Stimulated activated CD8-positive, alpha-beta memory T cell treated with anti-CD3 and anti-CD28 coated beads, Interleukin-15, amount 100 ng/mL, for 4 hours (primary cell): Measurements from ENCODE around the gene THSD7B.

ENCODE experiments used
- DNase-seq, 2 donors: peaks; one replicate each; pipeline ENCODE4 v3.0.0-alpha.2; 2020; ENCODE audit warnings: low read depth in 2 of 2

THSD7B gene

DNA sequence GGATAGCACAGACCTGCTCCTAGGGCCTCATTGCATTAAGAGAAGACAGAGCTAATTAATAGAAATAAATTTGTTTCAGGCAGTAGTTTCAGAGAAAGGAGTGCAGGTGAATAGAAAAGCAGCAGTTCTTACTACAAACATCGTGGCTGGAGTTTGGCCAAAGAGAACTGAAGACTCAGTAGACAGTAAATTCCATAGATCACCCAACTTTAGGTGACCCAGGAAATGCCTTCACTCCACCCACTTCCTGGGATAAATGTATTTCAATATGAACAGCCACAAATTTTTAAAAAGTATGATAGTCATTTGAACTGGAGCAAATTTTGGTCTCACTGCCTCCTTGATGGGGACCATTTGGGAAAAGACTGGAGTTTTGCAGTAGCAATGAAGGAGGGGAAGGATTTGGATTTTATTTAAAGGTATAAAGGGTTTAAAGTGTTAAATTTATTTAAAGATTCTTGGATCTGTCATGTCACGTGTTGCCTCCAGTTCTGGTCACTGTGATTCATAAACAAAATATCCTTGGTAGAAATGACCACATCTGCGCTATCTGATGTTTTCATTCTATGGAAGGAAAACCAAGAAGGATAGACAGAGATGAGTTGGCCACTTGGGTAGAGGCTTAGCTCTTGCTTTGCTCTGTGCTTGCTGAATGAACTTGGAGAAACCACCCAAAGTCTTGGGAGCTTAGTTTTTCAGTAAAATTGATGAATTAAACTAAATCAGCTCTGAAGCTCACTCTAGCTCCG lies 390.2 kb downstream of the THSD7B start:
- DNase-seq = no peak

GRCh38 chr2:137156221-137156844 lies 391.0 kb downstream of the THSD7B start:
- no peak for DNase-seq

DNA sequence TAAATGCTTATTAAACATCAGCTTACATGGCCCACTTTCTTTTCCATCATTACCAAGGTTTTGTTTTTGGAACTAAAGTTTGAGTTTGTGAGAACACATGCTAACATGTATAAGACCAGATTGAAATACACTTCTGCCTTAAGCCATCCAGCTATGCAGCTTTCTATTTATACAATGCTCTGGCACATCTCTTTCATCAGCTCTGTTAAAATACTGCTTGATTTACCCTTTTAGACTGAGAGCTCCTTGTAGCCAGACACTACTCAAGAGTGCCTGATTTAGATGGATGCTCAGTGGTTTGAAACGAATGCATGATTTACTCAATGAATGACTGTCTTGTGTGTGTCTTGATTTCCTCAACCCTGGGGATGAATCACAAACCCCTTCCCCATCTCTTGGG lies 392.5 kb downstream of the THSD7B start:
- DNase-seq = no peak

DNA sequence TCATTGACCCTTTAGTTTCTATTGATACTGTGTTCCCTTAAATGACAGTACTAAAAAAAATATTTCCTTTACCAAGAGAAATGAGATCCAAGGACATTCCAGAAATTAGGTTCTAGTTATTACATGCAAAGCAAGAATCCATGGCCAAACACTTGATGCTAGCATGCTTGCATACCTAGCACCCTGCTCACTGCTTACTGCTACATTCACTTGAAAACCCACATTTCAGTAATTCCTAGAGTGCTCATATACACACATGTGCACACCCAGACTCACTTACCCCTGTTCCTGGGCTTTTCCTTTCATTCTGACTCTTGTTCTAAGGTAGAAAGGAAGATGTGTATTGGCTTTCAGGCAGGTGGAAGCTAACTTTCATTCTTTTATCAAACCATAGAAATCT lies 395.9 kb downstream of the THSD7B start:
- no peak for DNase-seq

- no peak for DNase-seq
These were observed 400.6 kb downstream of the THSD7B start for GRCh38 chr2:137165968-137166367.

- no peak for DNase-seq
These were observed 402.3 kb downstream of the THSD7B start for GRCh38 chr2:137167651-137168050.

- DNase-seq = no peak
These were observed 403.2 kb downstream of the THSD7B start for GRCh38 chr2:137168552-137168951.

DNA sequence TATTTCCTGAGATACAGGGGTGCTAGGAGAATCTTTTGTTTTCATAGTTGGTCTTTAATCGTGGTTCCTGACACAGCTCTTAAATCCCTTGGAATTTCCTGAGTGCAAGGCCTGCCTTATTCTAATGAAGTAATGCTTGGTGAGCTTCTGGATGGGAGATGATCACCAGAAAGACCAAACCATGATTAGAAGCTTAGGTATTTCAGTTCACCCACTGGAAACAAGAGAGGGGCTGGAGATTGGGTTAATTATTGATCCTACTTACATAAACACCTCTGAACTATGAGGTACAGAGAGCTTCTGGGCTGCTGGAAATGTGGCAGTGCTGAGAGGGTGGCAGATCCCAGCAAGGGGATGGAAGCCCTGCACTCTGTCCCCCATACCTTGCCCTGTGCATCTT lies 406.8 kb downstream of the THSD7B start:
- no peak for DNase-seq

DNA sequence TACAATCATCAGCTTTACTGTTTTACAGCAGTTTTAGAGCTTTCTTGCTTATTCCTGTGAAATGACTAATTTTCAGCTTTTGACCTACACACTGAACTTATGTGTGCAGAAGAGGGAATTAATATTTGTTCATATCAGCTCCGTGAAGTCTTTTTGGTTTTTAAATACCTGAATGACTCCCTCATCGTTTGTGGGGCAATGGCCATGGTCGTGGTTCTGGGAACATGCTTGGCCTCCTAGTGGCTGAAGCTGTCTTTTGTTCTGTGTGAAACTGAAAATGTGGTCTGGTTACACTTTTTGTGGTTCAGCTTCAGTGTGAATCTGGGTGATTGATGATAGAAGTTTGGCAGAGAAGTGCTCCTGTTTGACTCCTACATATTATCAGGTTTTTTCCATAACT lies 408.1 kb downstream of the THSD7B start:
- DNase-seq = no peak

DNA sequence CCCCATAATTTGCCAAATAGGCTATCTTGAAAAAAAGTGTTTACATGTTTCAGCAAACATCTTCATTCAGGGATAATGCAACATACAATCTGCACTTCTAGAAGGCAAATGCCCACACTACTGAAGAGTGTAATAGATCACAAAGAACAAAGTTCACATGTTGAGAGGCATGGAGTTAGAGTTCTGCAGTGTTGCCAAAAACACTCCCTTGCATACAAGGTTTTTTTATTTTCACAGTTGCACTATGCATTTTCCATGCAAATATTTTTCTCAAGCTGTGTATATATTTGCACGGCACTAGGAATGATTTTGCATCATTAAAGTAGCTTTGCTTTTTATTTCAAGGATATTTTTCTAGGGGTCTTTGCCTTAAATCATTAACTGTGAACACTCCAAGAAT lies 409.9 kb downstream of the THSD7B start:
- DNase-seq = no peak

DNA sequence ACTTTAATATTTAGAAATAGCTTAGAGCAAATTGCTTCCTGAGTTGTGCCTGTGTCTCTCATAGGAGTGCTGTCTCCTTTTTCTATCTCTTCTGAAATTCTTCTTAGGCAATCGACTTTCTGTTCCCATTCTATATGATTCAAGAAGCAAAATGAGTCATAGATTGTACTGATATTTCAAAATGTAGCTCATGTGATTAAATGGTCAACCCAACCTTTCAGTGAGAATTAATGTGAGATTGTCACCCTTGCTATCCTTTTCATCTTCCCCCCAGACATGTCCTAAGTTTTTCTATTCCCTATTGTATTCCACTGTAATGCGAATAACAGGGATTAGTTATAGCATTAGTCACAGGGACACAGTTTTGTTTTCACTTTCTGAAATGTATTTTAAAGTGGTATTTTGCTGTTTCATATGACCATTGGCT lies 413.6 kb downstream of the THSD7B start:
- no peak for DNase-seq

DNA sequence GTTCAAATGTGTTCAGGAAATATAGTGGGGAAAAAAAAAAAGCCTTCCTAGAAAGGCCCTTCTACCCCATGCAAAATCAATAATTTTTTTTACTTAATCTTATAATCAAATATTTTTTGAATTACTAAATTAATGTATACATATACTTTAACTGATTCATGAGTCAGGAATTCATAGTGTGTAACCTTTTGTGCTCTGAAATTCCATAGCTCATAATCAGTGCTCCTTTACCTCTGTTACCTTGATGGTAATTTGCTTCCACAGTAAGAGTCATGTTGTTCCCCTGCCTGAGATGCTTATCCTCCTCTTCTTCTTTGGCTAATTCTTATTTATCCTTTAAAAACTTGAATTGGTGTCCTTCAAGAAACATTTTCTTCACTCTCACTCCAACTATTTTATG lies 414.2 kb downstream of the THSD7B start:
- no peak for DNase-seq

- no peak for DNase-seq
These were observed 414.7 kb downstream of the THSD7B start for GRCh38 chr2:137180012-137180411.

GRCh38 chr2:137181370-137181769 lies 416.0 kb downstream of the THSD7B start:
- DNase-seq = no peak

GRCh38 chr2:137182071-137182470 lies 416.7 kb downstream of the THSD7B start:
- no peak for DNase-seq

GRCh38 chr2:137183206-137183898 lies 418.0 kb downstream of the THSD7B start:
- DNase-seq = no peak

DNA sequence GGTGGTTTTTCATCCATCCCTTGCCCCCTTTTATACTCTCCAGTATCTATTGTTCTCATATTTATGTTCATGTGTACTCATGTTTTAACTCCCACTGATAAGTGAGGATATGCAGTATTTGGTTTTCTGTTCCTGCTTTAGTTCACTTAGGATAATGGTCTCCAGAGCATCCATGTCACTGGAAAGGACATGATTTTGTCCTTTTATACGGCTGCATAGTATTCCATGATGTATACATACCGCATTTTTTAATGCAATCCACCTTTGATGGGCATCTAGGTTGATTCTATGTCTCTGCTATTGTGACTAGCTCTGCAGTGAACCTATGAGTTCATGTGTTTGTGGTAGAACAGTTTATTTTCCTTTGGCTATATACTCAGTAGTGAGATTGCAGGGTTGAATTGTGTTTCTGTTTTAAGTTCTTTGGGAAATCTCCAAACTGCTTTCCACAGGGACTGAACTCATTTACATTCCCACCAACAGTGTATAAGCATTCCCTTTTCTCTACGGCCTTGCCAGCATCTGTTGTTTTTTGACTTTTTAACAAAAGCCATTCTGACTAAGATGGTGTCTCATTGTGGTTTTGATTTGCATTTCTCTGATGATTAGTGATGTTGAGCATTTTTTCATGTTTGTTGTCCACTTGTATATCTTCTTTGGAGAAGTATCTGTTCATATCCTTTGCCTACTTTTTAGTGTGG lies 420.2 kb downstream of the THSD7B start:
- DNase-seq = no peak

- no peak for DNase-seq
These were observed 421.9 kb downstream of the THSD7B start for GRCh38 chr2:137187216-137187615.

GRCh38 chr2:137190411-137191195 lies 425.3 kb downstream of the THSD7B start:
- no peak for DNase-seq

GRCh38 chr2:137192366-137193310 lies 427.3 kb downstream of the THSD7B start:
- no peak for DNase-seq
